Measurements from ENCODE around the gene CDY1. TPM values are rescaled to one million over a fixed set of nuclear protein-coding genes. Genes with fewer than 3 reads are reported as not detected.
"Not testable (repeated sequence)": the region's sequence is repeated elsewhere in the genome, so short reads cannot be mapped to it uniquely, and the experiment has no call there.

Gene CDY1
- total RNA-seq (ENCODE audit: unreplicated experiment) = not detected
- long read RNA-seq = 0 reads

GRCh38 chrY:25621817-25622216, at the start of gene CDY1:
Gene CDY1 (plus strand): TSS chrY:25622117. CDS start chrY:25622443, 326 bp downstream.
- not testable (repeated sequence) for DNase-seq (ENCODE audit: low spot score); H3K27ac Mint-ChIP-seq (ENCODE audit: unreplicated experiment); H3K36me3 Mint-ChIP-seq (ENCODE audit: low read depth, unreplicated experiment); H3K9me3 Mint-ChIP-seq (ENCODE audit: unreplicated experiment); H3K4me3 Mint-ChIP-seq (ENCODE audit: unreplicated experiment); H3K4me1 Mint-ChIP-seq (ENCODE audit: unreplicated experiment); H3K27me3 Mint-ChIP-seq (ENCODE audit: unreplicated experiment)

- H3K27me3 Mint-ChIP-seq (ENCODE audit: unreplicated experiment); H3K9me3 Mint-ChIP-seq (ENCODE audit: unreplicated experiment); DNase-seq (ENCODE audit: low spot score); H3K4me1 Mint-ChIP-seq (ENCODE audit: unreplicated experiment); H3K4me3 Mint-ChIP-seq (ENCODE audit: unreplicated experiment); H3K36me3 Mint-ChIP-seq (ENCODE audit: low read depth, unreplicated experiment); H3K27ac Mint-ChIP-seq (ENCODE audit: unreplicated experiment): not testable (repeated sequence)
These were observed 28.6 kb upstream of the CDY1 start for GRCh38 chrY:25593336-25593735.

- not testable (repeated sequence) for H3K36me3 Mint-ChIP-seq (ENCODE audit: low read depth, unreplicated experiment); H3K4me3 Mint-ChIP-seq (ENCODE audit: unreplicated experiment); H3K4me1 Mint-ChIP-seq (ENCODE audit: unreplicated experiment); DNase-seq (ENCODE audit: low spot score); H3K27ac Mint-ChIP-seq (ENCODE audit: unreplicated experiment); H3K9me3 Mint-ChIP-seq (ENCODE audit: unreplicated experiment); H3K27me3 Mint-ChIP-seq (ENCODE audit: unreplicated experiment)
These were observed 1.7 kb upstream of the CDY1 start for GRCh38 chrY:25620209-25620608.

GRCh38 chrY:25626524-25626923, 4.6 kb downstream of the CDY1 start:
- H3K9me3 Mint-ChIP-seq (ENCODE audit: unreplicated experiment); H3K4me1 Mint-ChIP-seq (ENCODE audit: unreplicated experiment); DNase-seq (ENCODE audit: low spot score); H3K27ac Mint-ChIP-seq (ENCODE audit: unreplicated experiment); H3K4me3 Mint-ChIP-seq (ENCODE audit: unreplicated experiment); H3K36me3 Mint-ChIP-seq (ENCODE audit: low read depth, unreplicated experiment); H3K27me3 Mint-ChIP-seq (ENCODE audit: unreplicated experiment): not testable (repeated sequence)

GRCh38 chrY:25630383-25631112, 8.6 kb downstream of the CDY1 start:
- not testable (repeated sequence) for H3K36me3 Mint-ChIP-seq (ENCODE audit: low read depth, unreplicated experiment)

GRCh38 chrY:25639852-25640251, 17.9 kb downstream of the CDY1 start:
- not testable (repeated sequence) for H3K4me3 Mint-ChIP-seq (ENCODE audit: unreplicated experiment); H3K27ac Mint-ChIP-seq (ENCODE audit: unreplicated experiment); DNase-seq (ENCODE audit: low spot score); H3K36me3 Mint-ChIP-seq (ENCODE audit: low read depth, unreplicated experiment); H3K27me3 Mint-ChIP-seq (ENCODE audit: unreplicated experiment); H3K9me3 Mint-ChIP-seq (ENCODE audit: unreplicated experiment); H3K4me1 Mint-ChIP-seq (ENCODE audit: unreplicated experiment)

More at GRCh38 chrY:25630383-25631112, 8.6 kb downstream of the CDY1 start:
- H3K4me3 Mint-ChIP-seq (ENCODE audit: unreplicated experiment); H3K27ac Mint-ChIP-seq (ENCODE audit: unreplicated experiment); H3K27me3 Mint-ChIP-seq (ENCODE audit: unreplicated experiment); DNase-seq (ENCODE audit: low spot score); H3K4me1 Mint-ChIP-seq (ENCODE audit: unreplicated experiment); H3K9me3 Mint-ChIP-seq (ENCODE audit: unreplicated experiment): not testable (repeated sequence)

- not testable (repeated sequence) for H3K9me3 Mint-ChIP-seq (ENCODE audit: unreplicated experiment); DNase-seq (ENCODE audit: low spot score); H3K4me1 Mint-ChIP-seq (ENCODE audit: unreplicated experiment); H3K4me3 Mint-ChIP-seq (ENCODE audit: unreplicated experiment); H3K27ac Mint-ChIP-seq (ENCODE audit: unreplicated experiment); H3K36me3 Mint-ChIP-seq (ENCODE audit: low read depth, unreplicated experiment); H3K27me3 Mint-ChIP-seq (ENCODE audit: unreplicated experiment)
These were observed 21.4 kb downstream of the CDY1 start for GRCh38 chrY:25643024-25643915.
